Ishikawa (cell line): Measurements from ENCODE around the gene DNAH7.

ENCODE experiments used
- CREB1 ChIP-seq: IDR thresholded peaks from 2 replicates; pipeline ENCODE4 v1.6.1; 2012; ENCODE audit warnings: low read depth
- EP300 ChIP-seq: IDR thresholded peaks from 2 replicates; pipeline ENCODE4 v1.6.1; 2012; ENCODE audit warnings: borderline replicate concordance
- MAX ChIP-seq: IDR thresholded peaks from 2 replicates; pipeline ENCODE4 v1.6.1; 2012
- REST ChIP-seq: IDR thresholded peaks from 2 replicates; pipeline ENCODE4 v1.6.1; 2012; ENCODE audit warnings: low read depth, mild to moderate bottlenecking
- TAF1 ChIP-seq: IDR thresholded peaks from 2 replicates; pipeline ENCODE4 v1.6.1; 2012; ENCODE audit warnings: low read depth, mild to moderate bottlenecking
- TEAD4 ChIP-seq: IDR thresholded peaks from 2 replicates; pipeline ENCODE4 v1.6.1; 2012
- USF1 ChIP-seq: IDR thresholded peaks from 2 replicates; pipeline ENCODE4 v1.6.1; 2012

- TF ChIP-seq REST = no peak
- TF ChIP-seq EP300 = no peak
- no peak for TF ChIP-seq MAX
- TF ChIP-seq CREB1 = no peak
- no peak for TF ChIP-seq TAF1
- no peak for TF ChIP-seq TEAD4
- TF ChIP-seq USF1 = no peak
Observed at GRCh38 chr2:195998070-195998469, 70.6 kb downstream of the DNAH7 start.
